GM20000 (cell line): Measurements from ENCODE around the gene CHD6.

Experiments used
- DNase-seq: peaks from one replicate; pipeline ENCODE4 v3.0.0; 2012; ENCODE audit warnings: low spot score
- CTCF ChIP-seq: IDR thresholded peaks from 2 replicates; pipeline ENCODE4 v1.5.1; 2012; ENCODE audit warnings: mild to moderate bottlenecking, control low read depth; ENCODE audit errors: extremely low read depth, missing control alignments

Gene CHD6

GRCh38 chr20:41650231-41650948 lies 32.2 kb upstream of the CHD6 start:
- no peak for DNase-seq
- no peak for TF ChIP-seq CTCF

- DNase-seq: no peak
- TF ChIP-seq CTCF: no peak
Measured at GRCh38 chr20:41649489-41649888, 31.3 kb upstream of the CHD6 start.

GRCh38 chr20:41645372-41645771 lies 27.2 kb upstream of the CHD6 start:
- no peak for TF ChIP-seq CTCF
- DNase-seq: no peak

- no peak for TF ChIP-seq CTCF
- DNase-seq: no peak
Measured at GRCh38 chr20:41643504-41643938, 25.3 kb upstream of the CHD6 start.

GRCh38 chr20:41639630-41640029 lies 21.5 kb upstream of the CHD6 start:
- no peak for TF ChIP-seq CTCF
- DNase-seq: no peak

GRCh38 chr20:41638456-41638855 lies 20.3 kb upstream of the CHD6 start:
- no peak for TF ChIP-seq CTCF
- no peak for DNase-seq

GRCh38 chr20:41635158-41635557 lies 17.0 kb upstream of the CHD6 start:
- no peak for TF ChIP-seq CTCF
- no peak for DNase-seq
